DMS53 (cell line): Measurements from ENCODE around the gene KCNQ1.
A peak's percentile ranks its signal among the peaks of the same experiment; 100 is the strongest.

ENCODE experiments used
- DNase-seq: peaks from one replicate; lab custom pipeline; 2025; lab: John Stamatoyannopoulos, UW

The KCNQ1 gene

GRCh38 chr11:2779981-2780849 lies 335.4 kb downstream of the KCNQ1 start:
- DNase-seq: no peak

GRCh38 chr11:2780850-2781407 lies 336.1 kb downstream of the KCNQ1 start:
- DNase-seq: no peak

- no peak for DNase-seq
These were observed 336.8 kb downstream of the KCNQ1 start for GRCh38 chr11:2781408-2782274.

GRCh38 chr11:2782769-2783168 lies 338.0 kb downstream of the KCNQ1 start:
- DNase-seq: no peak

- DNase-seq: no peak
These were observed 338.8 kb downstream of the KCNQ1 start for GRCh38 chr11:2783536-2784082.

- no peak for DNase-seq
These were observed 343.0 kb downstream of the KCNQ1 start for GRCh38 chr11:2787816-2788167.

GRCh38 chr11:2788168-2789071 lies 343.6 kb downstream of the KCNQ1 start:
- no peak for DNase-seq

GRCh38 chr11:2789331-2789730 lies 344.5 kb downstream of the KCNQ1 start:
- no peak for DNase-seq

GRCh38 chr11:2789791-2790567 lies 345.2 kb downstream of the KCNQ1 start:
- DNase-seq: no peak

GRCh38 chr11:2790568-2790921 lies 345.7 kb downstream of the KCNQ1 start:
- DNase-seq: no peak

GRCh38 chr11:2791139-2791520 lies 346.3 kb downstream of the KCNQ1 start:
- peak; percentile 51 for DNase-seq

- peak; percentile 68 for DNase-seq
These were observed 346.9 kb downstream of the KCNQ1 start for GRCh38 chr11:2791521-2792380.

- DNase-seq: peak; percentile 46
These were observed 347.8 kb downstream of the KCNQ1 start for GRCh38 chr11:2792381-2793250.

GRCh38 chr11:2793701-2794045 lies 348.9 kb downstream of the KCNQ1 start:
- DNase-seq: no peak

- DNase-seq: no peak
These were observed 349.5 kb downstream of the KCNQ1 start for GRCh38 chr11:2794046-2794967.

- DNase-seq: no peak
These were observed 350.1 kb downstream of the KCNQ1 start for GRCh38 chr11:2794968-2795322.

GRCh38 chr11:2795491-2795991 lies 350.7 kb downstream of the KCNQ1 start:
- DNase-seq: no peak

- DNase-seq: no peak
These were observed 351.3 kb downstream of the KCNQ1 start for GRCh38 chr11:2796091-2796490.
